HEK293 (cell line): ENCODE measurements around the gene GLCCI1.

ENCODE experiments used
- CTCF ChIA-PET: fragments of 350-600 bp; formaldehyde crosslinking; extraction: SDS; loops from one replicate; lab custom pipeline; 2021; ENCODE audit warnings: antibody characterized with exemption; lab: Yijun Ruan, JAX
- POLR2A ChIA-PET: fragments of 300-600 bp; formaldehyde crosslinking; extraction: SDS; loops from one replicate; lab custom pipeline; 2020; ENCODE audit warnings: antibody characterized with exemption, inconsistent platforms; lab: Yijun Ruan, JAX
- H3K27ac ChIP-seq: fragments of 200-500 bp; sonication (Bioruptor generic); 2 replicates; pipeline ENCODE4 v1.5.1; 2014; ENCODE audit warnings: low read depth, low read length, control low read depth, inconsistent platforms; ENCODE audit errors: extremely low read depth
- H3K36me3 ChIP-seq, 2 experiments: fragments of 200-500 bp in 1 of 2; sonication (Bioruptor generic) in 1 of 2; 1 replicate in 1 of 2; 2 replicates in 1 of 2; pipeline ENCODE4 v1.5.1; 2014 to 2017; ENCODE audit warnings: inconsistent platforms in 2 of 2, low read length in 2 of 2; ENCODE audit not compliant: control insufficient read depth in 2 of 2, insufficient read depth in 1 of 2
- H3K4me1 ChIP-seq: fragments of 200-500 bp; sonication (Bioruptor generic); 2 replicates; pipeline ENCODE4 v1.5.1; 2014; ENCODE audit warnings: mild to moderate bottlenecking, low read length, inconsistent platforms; ENCODE audit not compliant: control insufficient read depth, insufficient read depth
- H3K4me3 ChIP-seq: 2 replicates; pipeline ENCODE4 v1.5.1; 2011; ENCODE audit warnings: low read depth, mild to moderate bottlenecking, control low read depth, low read length, moderate library complexity
- H3K9me3 ChIP-seq: fragments of 200-500 bp; sonication (Bioruptor generic); 2 replicates; pipeline ENCODE4 v1.5.1; 2014; ENCODE audit warnings: low read depth, low read length, inconsistent platforms; ENCODE audit not compliant: control insufficient read depth, insufficient read depth
- GLIS1 ChIP-seq: fragments of 450-650 bp; formaldehyde crosslinking; IDR thresholded peaks from 2 replicates; pipeline ENCODE4 v1.5.1; 2016; ENCODE audit warnings: missing biosample characterization, missing genetic modification characterization
- HOXD13 ChIP-seq: sonication (generic); formaldehyde crosslinking; IDR thresholded peaks from 2 replicates; pipeline ENCODE4 v1.8.0; 2022; ENCODE audit warnings: missing genetic modification reagents, borderline replicate concordance
- WT1 ChIP-seq: fragments of 450-650 bp; formaldehyde crosslinking; IDR thresholded peaks from 2 replicates; pipeline ENCODE4 v1.5.1; 2016; ENCODE audit warnings: missing biosample characterization, missing genetic modification characterization
- ZNF114 ChIP-seq: fragments of 450-650 bp; formaldehyde crosslinking; IDR thresholded peaks from 2 replicates; pipeline ENCODE4 v1.5.0; 2017; ENCODE audit warnings: missing biosample characterization, missing genetic modification characterization
- ZNF175 ChIP-seq: fragments of 450-650 bp; formaldehyde crosslinking; IDR thresholded peaks from 2 replicates; pipeline ENCODE4 v1.5.1; 2016; ENCODE audit warnings: missing biosample characterization, missing genetic modification characterization
- ZNF184 ChIP-seq: fragments of 450-650 bp; IDR thresholded peaks from 2 replicates; pipeline ENCODE4 v1.5.1; 2018; ENCODE audit warnings: missing biosample characterization, mild to moderate bottlenecking, missing genetic modification characterization
- ZNF19 ChIP-seq: fragments of 450-650 bp; formaldehyde crosslinking; IDR thresholded peaks from 2 replicates; pipeline ENCODE4; 2016; ENCODE audit warnings: missing biosample characterization, missing genetic modification characterization, low read depth
- ZNF274 ChIP-seq, 2 experiments: fragments of 200-500 bp in 1 of 2; fragments of 450-650 bp in 1 of 2; sonication (Bioruptor generic) in 1 of 2; formaldehyde crosslinking in 1 of 2; IDR thresholded peaks; 2 replicates each; pipeline versions ENCODE4 v1.5.1 to v1.6.1; 2014 to 2016; ENCODE audit warnings: borderline replicate concordance in 1 of 2, inconsistent platforms in 1 of 2, low read length in 1 of 2, missing biosample characterization in 1 of 2, missing genetic modification characterization in 1 of 2
- ZNF404 ChIP-seq: fragments of 450-650 bp; formaldehyde crosslinking; IDR thresholded peaks from 2 replicates; pipeline ENCODE4 v1.5.1; 2017; ENCODE audit warnings: missing biosample characterization, missing genetic modification characterization
- ZNF510 ChIP-seq: fragments of 450-650 bp; formaldehyde crosslinking; IDR thresholded peaks from 2 replicates; pipeline ENCODE4 v1.5.1; 2018; ENCODE audit warnings: mild to moderate bottlenecking, missing genetic modification characterization, missing biosample characterization; ENCODE audit not compliant: insufficient replicate concordance
- ZNF530 ChIP-seq: fragments of 450-650 bp; formaldehyde crosslinking; IDR thresholded peaks from 2 replicates; pipeline ENCODE4 v1.5.1; 2016; ENCODE audit warnings: low read depth, missing biosample characterization, missing genetic modification characterization
- ZNF626 ChIP-seq: fragments of 450-650 bp; sonication (Bioruptor Pico); formaldehyde crosslinking; IDR thresholded peaks from 2 replicates; pipeline ENCODE4 v1.5.1; 2018; ENCODE audit warnings: missing biosample characterization, missing genetic modification characterization, inconsistent platforms
- ZNF660 ChIP-seq: fragments of 450-650 bp; IDR thresholded peaks from 2 replicates; pipeline ENCODE4 v1.5.1; 2018; ENCODE audit warnings: missing biosample characterization, mild to moderate bottlenecking, missing genetic modification characterization
- ZNF830 ChIP-seq: fragments of 450-650 bp; IDR thresholded peaks from 2 replicates; pipeline ENCODE4 v1.5.0; 2018; ENCODE audit warnings: missing biosample characterization, missing genetic modification characterization, low read depth, mild to moderate bottlenecking, moderate library complexity
- ZSCAN23 ChIP-seq: fragments of 450-650 bp; formaldehyde crosslinking; IDR thresholded peaks from 2 replicates; pipeline ENCODE4 v1.5.1; 2016; ENCODE audit warnings: missing biosample characterization, missing genetic modification characterization
- TF ChIP-seq, protein P1 (sequence below): fragments of 450-650 bp; IDR thresholded peaks from 2 replicates; pipeline ENCODE4 v1.5.1; 2018; ENCODE audit warnings: missing biosample characterization, missing genetic modification characterization
- TF ChIP-seq, protein P2 (sequence below): fragments of 450-650 bp; formaldehyde crosslinking; IDR thresholded peaks from 2 replicates; pipeline ENCODE4 v1.5.1; 2016; ENCODE audit warnings: missing biosample characterization, missing genetic modification characterization

GLCCI1 gene

DNA sequence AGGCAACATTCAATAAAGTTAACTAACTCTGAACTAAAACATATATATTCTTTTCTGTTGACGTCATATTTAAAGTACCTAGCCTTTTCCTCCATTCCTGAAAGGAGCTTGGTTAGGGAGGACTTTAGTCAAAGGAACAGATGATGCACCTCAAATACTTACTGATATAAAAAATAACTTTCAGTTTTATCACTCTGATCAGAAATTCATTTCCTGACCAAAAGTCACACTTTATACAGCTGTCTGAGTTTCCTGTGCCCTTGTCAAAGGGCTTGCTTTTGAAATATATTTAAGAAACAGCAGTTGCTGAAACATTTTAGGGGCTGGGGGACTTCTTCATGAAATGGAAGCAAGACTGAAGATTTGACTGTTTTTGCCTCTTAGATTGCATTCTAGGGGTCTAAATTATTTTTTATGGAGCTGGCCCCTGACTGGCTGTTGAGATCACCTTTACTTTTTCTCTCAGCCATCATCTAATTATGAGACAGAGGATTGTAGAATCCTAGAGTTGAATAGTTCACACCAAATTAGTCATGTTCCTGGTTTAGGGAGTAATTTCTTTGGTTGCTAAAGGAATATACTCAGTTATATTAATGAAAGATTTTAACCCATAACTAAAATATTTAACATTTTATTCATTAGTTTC, 46.6 kb downstream of the GLCCI1 start:
- POLR2A ChIA-PET: no interaction called here

DNA sequence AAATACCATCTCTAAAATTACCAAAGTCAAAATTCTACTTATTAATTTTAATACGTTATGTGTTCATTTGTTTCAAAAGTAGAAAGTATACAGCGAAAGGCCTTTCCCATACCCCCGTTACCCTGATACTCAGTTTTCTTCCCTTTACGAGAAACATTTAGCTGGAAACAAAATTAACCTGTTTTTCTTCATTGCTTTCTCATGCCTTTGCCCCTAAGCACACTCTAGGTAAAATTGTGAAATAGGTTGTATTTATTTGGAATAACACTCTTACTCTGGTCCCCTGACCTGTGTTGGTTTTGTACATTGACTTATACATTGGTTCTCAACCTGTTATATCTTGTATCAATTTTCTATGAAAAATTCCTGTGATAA, 47.1 kb downstream of the GLCCI1 start:
- Histone ChIP-seq H3K4me3 (no peak overlapping the region), H3K4me1 (no peaks in the 10 kb centered on the region), H3K9me3 (no peaks in the 10 kb centered on the region), H3K27ac (no peak overlapping the region), H3K36me3 (peaks cover 0 to 6% of the 10 kb centered on the region in 2 experiments; a peak in 2 of 3 replicates)
- POLR2A ChIA-PET: no interaction called here
- no peak for TF ChIP-seq ZNF175
- TF ChIP-seq ZNF830 (tag by site-specific recombination): no peak
- no peak for TF ChIP-seq WT1 (tag by site-specific recombination)
- TF ChIP-seq ZNF510 (tag by site-specific recombination): no peak
- TF ChIP-seq HOXD13 (CRISPR knock-in tag): no peak
- TF ChIP-seq, protein P1, sequence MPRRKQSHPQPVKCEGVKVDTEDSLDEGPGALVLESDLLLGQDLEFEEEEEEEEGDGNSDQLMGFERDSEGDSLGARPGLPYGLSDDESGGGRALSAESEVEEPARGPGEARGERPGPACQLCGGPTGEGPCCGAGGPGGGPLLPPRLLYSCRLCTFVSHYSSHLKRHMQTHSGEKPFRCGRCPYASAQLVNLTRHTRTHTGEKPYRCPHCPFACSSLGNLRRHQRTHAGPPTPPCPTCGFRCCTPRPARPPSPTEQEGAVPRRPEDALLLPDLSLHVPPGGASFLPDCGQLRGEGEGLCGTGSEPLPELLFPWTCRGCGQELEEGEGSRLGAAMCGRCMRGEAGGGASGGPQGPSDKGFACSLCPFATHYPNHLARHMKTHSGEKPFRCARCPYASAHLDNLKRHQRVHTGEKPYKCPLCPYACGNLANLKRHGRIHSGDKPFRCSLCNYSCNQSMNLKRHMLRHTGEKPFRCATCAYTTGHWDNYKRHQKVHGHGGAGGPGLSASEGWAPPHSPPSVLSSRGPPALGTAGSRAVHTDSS (tag by site-specific recombination): no peak
- no peak for TF ChIP-seq GLIS1 (tag by site-specific recombination)
- TF ChIP-seq ZSCAN23 (tag by site-specific recombination): no peak
- no peak for TF ChIP-seq ZNF274 (IDR thresholded peaks at IDR 0.05; ENCODE audit: low read length)
- no peak for TF ChIP-seq ZNF274 (tag by site-specific recombination; IDR thresholded peaks at IDR 0.05; ENCODE audit: borderline replicate concordance)
- no peak for TF ChIP-seq ZNF404 (tag by site-specific recombination)
- TF ChIP-seq ZNF184 (tag by site-specific recombination): no peak
- TF ChIP-seq ZNF19 (tag by site-specific recombination): no peak
- CTCF ChIA-PET: no interaction called here

More for the DNA sequence above, 46.6 kb downstream of the GLCCI1 start:
- Histone ChIP-seq H3K4me3 (no peak overlapping the region), H3K4me1 (no peaks in the 10 kb centered on the region), H3K36me3 (peaks cover 0 to 3% of the 10 kb centered on the region in 2 experiments; a peak in 2 of 3 replicates), H3K9me3 (no peaks in the 10 kb centered on the region), H3K27ac (no peak overlapping the region)
- CTCF ChIA-PET: interaction anchor here (0.6 kb wide), 1 partner anchor 10 kb away, joined by 3 read pairs; no protein-coding TSS in a partner anchor
- no peak for TF ChIP-seq ZNF626 (tag by site-specific recombination)
- no peak for TF ChIP-seq ZNF530

DNA sequence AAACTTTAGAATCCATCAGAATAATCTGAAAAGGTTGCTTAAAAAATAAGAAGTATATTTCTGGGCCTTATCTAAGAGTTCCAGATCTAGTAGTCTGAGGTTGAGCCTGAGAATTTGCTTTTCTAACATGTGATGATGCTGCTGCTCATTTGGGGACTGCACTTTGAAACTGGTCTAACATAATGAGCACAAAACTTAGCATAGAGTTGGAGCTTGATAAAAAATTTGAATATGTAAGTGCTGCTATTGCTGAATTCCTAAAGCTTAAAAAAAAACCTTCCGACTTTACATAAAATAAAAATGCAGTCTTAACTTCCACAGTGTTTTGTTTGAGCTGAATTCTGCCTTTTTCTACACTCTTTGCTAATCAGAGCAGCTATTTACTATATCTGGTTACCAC, 48.8 kb downstream of the GLCCI1 start:
- CTCF ChIA-PET: interaction anchor here (0.6 kb wide), 1 partner anchor 12 kb away, joined by 3 read pairs; no protein-coding TSS in a partner anchor
- H3K4me3 ChIP-seq: no peak overlapping the region
- H3K36me3 ChIP-seq: peaks cover 0 to 6% of the 10 kb centered on the region in 2 experiments; a peak in 1 of 3 replicates
- POLR2A ChIA-PET: no interaction called here
- no peak overlapping the region for H3K27ac ChIP-seq
- no peaks in the 10 kb centered on the region for H3K4me1 ChIP-seq
- H3K9me3 ChIP-seq: no peaks in the 10 kb centered on the region
- no peak for TF ChIP-seq ZNF660 (tag by site-specific recombination)
- TF ChIP-seq, protein P1 (tag by site-specific recombination): no peak
- TF ChIP-seq, protein P2, sequence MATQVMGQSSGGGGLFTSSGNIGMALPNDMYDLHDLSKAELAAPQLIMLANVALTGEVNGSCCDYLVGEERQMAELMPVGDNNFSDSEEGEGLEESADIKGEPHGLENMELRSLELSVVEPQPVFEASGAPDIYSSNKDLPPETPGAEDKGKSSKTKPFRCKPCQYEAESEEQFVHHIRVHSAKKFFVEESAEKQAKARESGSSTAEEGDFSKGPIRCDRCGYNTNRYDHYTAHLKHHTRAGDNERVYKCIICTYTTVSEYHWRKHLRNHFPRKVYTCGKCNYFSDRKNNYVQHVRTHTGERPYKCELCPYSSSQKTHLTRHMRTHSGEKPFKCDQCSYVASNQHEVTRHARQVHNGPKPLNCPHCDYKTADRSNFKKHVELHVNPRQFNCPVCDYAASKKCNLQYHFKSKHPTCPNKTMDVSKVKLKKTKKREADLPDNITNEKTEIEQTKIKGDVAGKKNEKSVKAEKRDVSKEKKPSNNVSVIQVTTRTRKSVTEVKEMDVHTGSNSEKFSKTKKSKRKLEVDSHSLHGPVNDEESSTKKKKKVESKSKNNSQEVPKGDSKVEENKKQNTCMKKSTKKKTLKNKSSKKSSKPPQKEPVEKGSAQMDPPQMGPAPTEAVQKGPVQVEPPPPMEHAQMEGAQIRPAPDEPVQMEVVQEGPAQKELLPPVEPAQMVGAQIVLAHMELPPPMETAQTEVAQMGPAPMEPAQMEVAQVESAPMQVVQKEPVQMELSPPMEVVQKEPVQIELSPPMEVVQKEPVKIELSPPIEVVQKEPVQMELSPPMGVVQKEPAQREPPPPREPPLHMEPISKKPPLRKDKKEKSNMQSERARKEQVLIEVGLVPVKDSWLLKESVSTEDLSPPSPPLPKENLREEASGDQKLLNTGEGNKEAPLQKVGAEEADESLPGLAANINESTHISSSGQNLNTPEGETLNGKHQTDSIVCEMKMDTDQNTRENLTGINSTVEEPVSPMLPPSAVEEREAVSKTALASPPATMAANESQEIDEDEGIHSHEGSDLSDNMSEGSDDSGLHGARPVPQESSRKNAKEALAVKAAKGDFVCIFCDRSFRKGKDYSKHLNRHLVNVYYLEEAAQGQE (tag by site-specific recombination): no peak
- TF ChIP-seq ZNF114: no peak
